GM10248 (cell line): ENCODE measurements around the gene CD34.

Experiments used
- CTCF ChIA-PET: fragments of 300-600 bp; sonication (Branson Sonifier 250); formaldehyde crosslinking; extraction: SDS; loops from one replicate; lab custom pipeline; 2021; ENCODE audit warnings: antibody characterized with exemption; lab: Yijun Ruan, JAX
- POLR2A ChIA-PET: fragments of 350-650 bp; sonication (Branson Sonifier 250); formaldehyde crosslinking; extraction: SDS; loops from one replicate; lab custom pipeline; 2020; ENCODE audit warnings: antibody characterized with exemption; lab: Yijun Ruan, JAX
- DNase-seq: peaks from one replicate; pipeline ENCODE4 v3.0.0; 2012; ENCODE audit errors: extremely low spot score
- CTCF ChIP-seq: IDR thresholded peaks from 2 replicates; pipeline ENCODE4 v1.5.1; 2012; ENCODE audit warnings: mild to moderate bottlenecking, low read depth; ENCODE audit errors: extremely low read depth, missing control alignments, control extremely low read depth

Gene CD34

GRCh38 chr1:207833956-207834660 lies 76.8 kb downstream of the CD34 start:
- ChIA-PET POLR2A (interaction anchor here (1.2 to 3.9 kb wide), 2 partner anchors 13 to 15 kb away, joined by 4 to 27 read pairs; no protein-coding TSS in a partner anchor), CTCF (interaction anchor here (0.6 to 22.4 kb wide), 9 partner anchors 8 to 112 kb away, joined by 3 to 661 read pairs (median 4); no protein-coding TSS in a partner anchor)
- no peak for DNase-seq
- no peak for TF ChIP-seq CTCF

GRCh38 chr1:207833381-207833780 lies 77.5 kb downstream of the CD34 start:
- TF ChIP-seq CTCF, result no peak
- CTCF ChIA-PET, result interaction anchor here (1.6 to 22.4 kb wide), 6 partner anchors 9 to 130 kb away, joined by 4 to 661 read pairs (median 12); no protein-coding TSS in a partner anchor
- DNase-seq, result no peak
- POLR2A ChIA-PET, result interaction anchor here (1.2 to 3.9 kb wide), 3 partner anchors 10 to 15 kb away, joined by 4 to 27 read pairs (median 6); no protein-coding TSS in a partner anchor

GRCh38 chr1:207832796-207833195 lies 78.1 kb downstream of the CD34 start:
- ChIA-PET POLR2A (interaction anchor here (1.4 to 3.9 kb wide), 2 partner anchors 9 to 11 kb away, joined by 6 to 27 read pairs; no protein-coding TSS in a partner anchor), CTCF (interaction anchor here (1.6 to 22.4 kb wide), 5 partner anchors 10 to 131 kb away, joined by 4 to 661 read pairs (median 16); no protein-coding TSS in a partner anchor)
- no peak for DNase-seq
- TF ChIP-seq CTCF, result no peak

GRCh38 chr1:207831517-207832327 lies 79.2 kb downstream of the CD34 start:
- DNase-seq, result peak; percentile 78
- TF ChIP-seq CTCF, result no peak
- ChIA-PET CTCF (interaction anchor here (1.6 to 22.4 kb wide), 9 partner anchors 9 to 132 kb away, joined by 4 to 661 read pairs (median 19); no protein-coding TSS in a partner anchor), POLR2A (interaction anchor here (0.5 to 3.9 kb wide), 4 partner anchors 8 to 131 kb away, joined by 3 to 27 read pairs (median 5); no protein-coding TSS in a partner anchor)
